ENCODE results near the gene AMBN. TPM values are rescaled to one million over a fixed set of nuclear protein-coding genes. Genes with fewer than 3 reads are reported as not detected.

The AMBN gene
- total and polyA plus RNA-seq, 2 of the 13 experiments (the other 11 are each of a cell fraction or from before 2014, with no cell fraction given), result not detected

- FAIRE-seq (peak; percentile 64), DNase-seq (ENCODE audit: low spot score) (peak; percentile 75), ATAC-seq (peak; percentile 86)
- ChIA-PET CTCF (ENCODE audit: low intra/inter-chr PET ratio, low total read pairs) (no interaction called here), POLR2A (no interaction called here)
- intact Hi-C loops (cut with micrococcal nuclease; ENCODE audit: unreplicated experiment), result no loop called here
- Histone ChIP-seq H2AFZ (ENCODE audit: low read length) (no peak overlapping the region), H3K9ac (ENCODE audit: insufficient read depth, low read depth, low read length) (no peak overlapping the region), H4K20me1 (ENCODE audit: insufficient read depth, low read length) (no peaks in the 10 kb centered on the region), H3K9me3 (ENCODE audit: low read length) (peaks cover 8% of the 10 kb centered on the region; the same call in 1 of the 2 replicates), H3K27me3 (ENCODE audit: control insufficient read depth in 1 of 2, insufficient read depth in 2 of 2, low read length in 2 of 2) (no peaks in the 10 kb centered on the region), H3K4me1 (ENCODE audit: insufficient read depth, low read length) (peaks cover 29% of the 10 kb centered on the region), H3K4me2 (ENCODE audit: low read depth, low read length) (peak overlapping the region; percentile 36), H3K79me2 (ENCODE audit: insufficient read depth, low read length) (no peaks in the 10 kb centered on the region), H3K27ac (ENCODE audit: extremely low read length, insufficient read depth, low read length) (no peak overlapping the region), H3K4me3 (replicated peaks in 1 of 3; ENCODE audit: insufficient read depth in 1 of 3, low read depth in 2 of 3, low read length in 3 of 3) (no peak overlapping the region), H3K36me3 (replicated peaks in 1 of 2; ENCODE audit: control insufficient read depth in 1 of 2, insufficient read depth in 2 of 2, low read length in 2 of 2) (no peaks in the 10 kb centered on the region)
- in situ Hi-C loops (cut with HindIII; ENCODE audit: extremely low pct_ligation_motif_present, low pct_unique_long_range_greater_than_20kb), result no loop called here
- 0% methylated on average over 7 of the region's 8 CpGs for WGBS (ENCODE audit: low lambda C conversion rate)
- no TSS peak for BruUV-seq (replicated peaks)
- TF ChIP-seq SP4 (CRISPR knock-in tag; IDR thresholded peaks at IDR 0.05) (no peak), HMG20B (CRISPR knock-in tag; conservative IDR thresholded peaks at IDR 0.05) (no peak), FOXP1 (IDR thresholded peaks at IDR 0.05) (no peak), FOXP1 (CRISPR knock-in tag; IDR thresholded peaks at IDR 0.05) (peak; percentile 24; the same call in 1 of the 2 replicates), SOX13 (IDR thresholded peaks at IDR 0.05) (0 out of 2 replicates have a peak, but pooled peaks have one; percentile 15), SOX13 (CRISPR knock-in tag; conservative IDR thresholded peaks at IDR 0.05 in 1 of 2, IDR thresholded peaks at IDR 0.05 in 1 of 2) (peak in 1 of 2 experiments; percentile 86; a peak in 2 of 4 replicates), HNF4A (CRISPR knock-in tag; IDR thresholded peaks at IDR 0.05) (peak; percentile 10; the same call in 1 of the 2 replicates), ZBTB49 (CRISPR knock-in tag; IDR thresholded peaks at IDR 0.05; ENCODE audit: borderline replicate concordance) (no peak), HOMEZ (CRISPR knock-in tag; IDR thresholded peaks at IDR 0.05; ENCODE audit: low read depth) (peak; percentile 65; the same call in 1 of the 2 replicates), ZNF577 (CRISPR knock-in tag; IDR thresholded peaks at IDR 0.05; ENCODE audit: borderline replicate concordance, low read depth) (no peak), ELF3 (CRISPR knock-in tag; IDR thresholded peaks at IDR 0.05) (no peak), NR2F6 (IDR thresholded peaks at IDR 0.05) (no peak), NR2F6 (CRISPR knock-in tag; IDR thresholded peaks at IDR 0.05) (no peak), PITX1 (CRISPR knock-in tag; IDR thresholded peaks at IDR 0.05) (peak; percentile 60), GATAD2A (CRISPR knock-in tag; IDR thresholded peaks at IDR 0.05) (0 out of 2 replicates have a peak, but pooled peaks have one; percentile 14), SKIL (CRISPR knock-in tag; IDR thresholded peaks at IDR 0.05; ENCODE audit: borderline replicate concordance) (0 out of 2 replicates have a peak, but pooled peaks have one; percentile 12), ZNF136 (CRISPR knock-in tag; IDR thresholded peaks at IDR 0.05; ENCODE audit: low read depth) (no peak), NR0B2 (CRISPR knock-in tag; IDR thresholded peaks at IDR 0.05) (no peak), ZBTB21 (CRISPR knock-in tag; IDR thresholded peaks at IDR 0.05) (no peak), ZNF263 (CRISPR knock-in tag; IDR thresholded peaks at IDR 0.05) (no peak), RBM22 (optimal IDR thresholded peaks at IDR 0.05; ENCODE audit: low read length) (no peak), SP5 (CRISPR knock-in tag; IDR thresholded peaks at IDR 0.05; ENCODE audit: borderline replicate concordance, low read depth) (peak; percentile 53; the same call in 1 of the 2 replicates)
Measured at GRCh38 chr4:70564033-70564432, 28.0 kb upstream of the AMBN start.
